Panc1 (cell line): Measurements from ENCODE around the gene STUB1. TPM values are rescaled to one million over a fixed set of nuclear protein-coding genes. Genes with fewer than 3 reads are reported as not detected.

Experiments used
- ATAC-seq: fragments of 200-7000 bp; cut with Tn5 transposase; 2 replicates; pipeline ENCODE4 v1.9.1; 2020; ENCODE audit warnings: mild to moderate bottlenecking, moderate library complexity
- BruUV-seq: library from RNA; stranded (reverse); fragments of 400-500 nt; replicated peaks from 2 replicates; lab custom pipeline; 2021; lab: Mats Ljungman, UMichigan
- CTCF ChIA-PET: fragments of 300-600 bp; sonication (Branson Sonifier 250); formaldehyde crosslinking; loops from one replicate; lab custom pipeline; 2022; ENCODE audit warnings: antibody characterized with exemption; lab: Charles Lee
- POLR2A ChIA-PET: fragments of 300-600 bp; sonication (Branson Sonifier 250); formaldehyde crosslinking; loops from one replicate; lab custom pipeline; 2022; ENCODE audit warnings: antibody characterized with exemption; lab: Charles Lee
- DNase-seq: peaks from one replicate; pipeline ENCODE4 v3.0.0-alpha.2; 2010; ENCODE audit warnings: low read depth, low spot score
- H3K27ac ChIP-seq: 2 replicates; pipeline ENCODE4 v1.5.1; 2011; ENCODE audit warnings: mild to moderate bottlenecking, low read length, inconsistent platforms
- H3K27me3 ChIP-seq: fragments of 200-500 bp; sonication (Bioruptor generic); 2 replicates; pipeline ENCODE4 v1.6.0; 2014; ENCODE audit warnings: low read length, inconsistent platforms; ENCODE audit not compliant: control insufficient read depth, insufficient read depth
- H3K36me3 ChIP-seq: fragments of 200-500 bp; sonication (Bioruptor generic); 2 replicates; pipeline ENCODE4 v1.5.1; 2014; ENCODE audit warnings: inconsistent platforms, mild to moderate bottlenecking, low read length, moderate library complexity; ENCODE audit not compliant: control insufficient read depth, insufficient read depth
- H3K4me1 ChIP-seq: 2 replicates; pipeline ENCODE4 v1.5.1; 2011; ENCODE audit warnings: inconsistent platforms, mild to moderate bottlenecking, low read length, moderate library complexity; ENCODE audit not compliant: control insufficient read depth, insufficient read depth
- H3K4me3 ChIP-seq, 2 experiments: 2 replicates each; pipeline ENCODE4 v1.5.1; 2011 to 2012; ENCODE audit warnings: low read depth in 2 of 2, low read length in 2 of 2, mild to moderate bottlenecking in 2 of 2, inconsistent platforms in 1 of 2, moderate library complexity in 1 of 2
- H3K9me3 ChIP-seq: fragments of 200-500 bp; sonication (Bioruptor generic); 2 replicates; pipeline ENCODE4 v1.5.1; 2014; ENCODE audit warnings: low read depth, mild to moderate bottlenecking, inconsistent platforms, low read length, moderate library complexity; ENCODE audit not compliant: control insufficient read depth, insufficient read depth
- POLR2AphosphoS5 ChIP-seq: IDR thresholded peaks from 2 replicates; pipeline ENCODE4 v1.6.1; 2012; ENCODE audit warnings: mild to moderate bottlenecking, low read depth, low read length, moderate library complexity
- SIN3A ChIP-seq: IDR thresholded peaks from 2 replicates; pipeline ENCODE4 v1.6.1; 2012; ENCODE audit warnings: low read depth, mild to moderate bottlenecking, low read length, moderate library complexity, borderline replicate concordance; ENCODE audit not compliant: insufficient read depth
- TCF7L2 ChIP-seq: IDR thresholded peaks from 2 replicates; pipeline ENCODE4 v1.6.1; 2011; ENCODE audit warnings: mild to moderate bottlenecking, low read depth, low read length, inconsistent platforms
- in situ Hi-C: cut with HindIII; loops from 2 replicates; pipeline ENCODE4 v1.10.0; 2016; ENCODE audit warnings: low sequenced_read_pairs, low pct_unique_long_range_greater_than_20kb
- intact Hi-C: fragments of 100-400 bp; cut with micrococcal nuclease; formaldehyde crosslinking; loops from one replicate; pipeline ENCODE4 v1.10.0; 2022; ENCODE audit not compliant: unreplicated experiment
- total RNA-seq: library from RNA; stranded (reverse); gene quantifications from one replicate; pipeline ENCODE4 v1.2.1, GENCODE V29; 2021; ENCODE audit not compliant: unreplicated experiment
- TF ChIP-seq, protein P1 (sequence below), 2 experiments: IDR thresholded peaks; 2 replicates each; pipeline ENCODE4 v1.6.1; 2011 to 2012; ENCODE audit warnings: low read depth in 2 of 2, control low read depth in 1 of 2, low read length in 1 of 2, mild to moderate bottlenecking in 1 of 2, moderate library complexity in 1 of 2; ENCODE audit not compliant: insufficient read depth in 1 of 2
- TF ChIP-seq, protein P2 (sequence below): fragments of 450-650 bp; IDR thresholded peaks from 2 replicates; pipeline ENCODE4 v1.5.1; 2017; ENCODE audit warnings: mild to moderate bottlenecking

STUB1 gene
- total RNA-seq, 1 experiment from 2014 or later: 217 TPM

- H3K4me1 ChIP-seq: peaks cover 15% of the 10 kb centered on the region
- no peaks in the 10 kb centered on the region for H3K36me3 ChIP-seq
- DNase-seq: no peak
- CTCF ChIA-PET: no interaction called here
- in situ Hi-C loops: no loop called here
- H3K4me3 ChIP-seq: no peak overlapping the region
- no peaks in the 10 kb centered on the region for H3K27me3 ChIP-seq
- POLR2A ChIA-PET: interaction anchor here (0.6 kb wide), 1 partner anchor 487 kb away, joined by 3 read pairs; no protein-coding TSS in a partner anchor
- no TSS peak for BruUV-seq
- no peak for ATAC-seq
- H3K9me3 ChIP-seq: no peaks in the 10 kb centered on the region
- no peak for TF ChIP-seq POLR2AphosphoS5
- TF ChIP-seq, protein P1, sequence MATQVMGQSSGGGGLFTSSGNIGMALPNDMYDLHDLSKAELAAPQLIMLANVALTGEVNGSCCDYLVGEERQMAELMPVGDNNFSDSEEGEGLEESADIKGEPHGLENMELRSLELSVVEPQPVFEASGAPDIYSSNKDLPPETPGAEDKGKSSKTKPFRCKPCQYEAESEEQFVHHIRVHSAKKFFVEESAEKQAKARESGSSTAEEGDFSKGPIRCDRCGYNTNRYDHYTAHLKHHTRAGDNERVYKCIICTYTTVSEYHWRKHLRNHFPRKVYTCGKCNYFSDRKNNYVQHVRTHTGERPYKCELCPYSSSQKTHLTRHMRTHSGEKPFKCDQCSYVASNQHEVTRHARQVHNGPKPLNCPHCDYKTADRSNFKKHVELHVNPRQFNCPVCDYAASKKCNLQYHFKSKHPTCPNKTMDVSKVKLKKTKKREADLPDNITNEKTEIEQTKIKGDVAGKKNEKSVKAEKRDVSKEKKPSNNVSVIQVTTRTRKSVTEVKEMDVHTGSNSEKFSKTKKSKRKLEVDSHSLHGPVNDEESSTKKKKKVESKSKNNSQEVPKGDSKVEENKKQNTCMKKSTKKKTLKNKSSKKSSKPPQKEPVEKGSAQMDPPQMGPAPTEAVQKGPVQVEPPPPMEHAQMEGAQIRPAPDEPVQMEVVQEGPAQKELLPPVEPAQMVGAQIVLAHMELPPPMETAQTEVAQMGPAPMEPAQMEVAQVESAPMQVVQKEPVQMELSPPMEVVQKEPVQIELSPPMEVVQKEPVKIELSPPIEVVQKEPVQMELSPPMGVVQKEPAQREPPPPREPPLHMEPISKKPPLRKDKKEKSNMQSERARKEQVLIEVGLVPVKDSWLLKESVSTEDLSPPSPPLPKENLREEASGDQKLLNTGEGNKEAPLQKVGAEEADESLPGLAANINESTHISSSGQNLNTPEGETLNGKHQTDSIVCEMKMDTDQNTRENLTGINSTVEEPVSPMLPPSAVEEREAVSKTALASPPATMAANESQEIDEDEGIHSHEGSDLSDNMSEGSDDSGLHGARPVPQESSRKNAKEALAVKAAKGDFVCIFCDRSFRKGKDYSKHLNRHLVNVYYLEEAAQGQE (IDR thresholded peaks at IDR 0.05; ENCODE audit: insufficient read depth in 1 of 2, low read depth in 2 of 2, low read length in 1 of 2): no peak
- TF ChIP-seq SIN3A: no peak
- TF ChIP-seq, protein P2, sequence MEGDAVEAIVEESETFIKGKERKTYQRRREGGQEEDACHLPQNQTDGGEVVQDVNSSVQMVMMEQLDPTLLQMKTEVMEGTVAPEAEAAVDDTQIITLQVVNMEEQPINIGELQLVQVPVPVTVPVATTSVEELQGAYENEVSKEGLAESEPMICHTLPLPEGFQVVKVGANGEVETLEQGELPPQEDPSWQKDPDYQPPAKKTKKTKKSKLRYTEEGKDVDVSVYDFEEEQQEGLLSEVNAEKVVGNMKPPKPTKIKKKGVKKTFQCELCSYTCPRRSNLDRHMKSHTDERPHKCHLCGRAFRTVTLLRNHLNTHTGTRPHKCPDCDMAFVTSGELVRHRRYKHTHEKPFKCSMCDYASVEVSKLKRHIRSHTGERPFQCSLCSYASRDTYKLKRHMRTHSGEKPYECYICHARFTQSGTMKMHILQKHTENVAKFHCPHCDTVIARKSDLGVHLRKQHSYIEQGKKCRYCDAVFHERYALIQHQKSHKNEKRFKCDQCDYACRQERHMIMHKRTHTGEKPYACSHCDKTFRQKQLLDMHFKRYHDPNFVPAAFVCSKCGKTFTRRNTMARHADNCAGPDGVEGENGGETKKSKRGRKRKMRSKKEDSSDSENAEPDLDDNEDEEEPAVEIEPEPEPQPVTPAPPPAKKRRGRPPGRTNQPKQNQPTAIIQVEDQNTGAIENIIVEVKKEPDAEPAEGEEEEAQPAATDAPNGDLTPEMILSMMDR: no peak
- TF ChIP-seq TCF7L2: no peak
- no peak overlapping the region for H3K27ac ChIP-seq
- intact Hi-C loops: no loop called here
These were observed 18.1 kb upstream of the STUB1 start for GRCh38 chr16:662095-662494.

GRCh38 chr16:662597-662996 is 17.6 kb upstream of the STUB1 start:
- in situ Hi-C loops (no loop called here), intact Hi-C loops (no loop called here)
- no peak for ATAC-seq
- Histone ChIP-seq H3K36me3 (no peaks in the 10 kb centered on the region), H3K27me3 (no peaks in the 10 kb centered on the region), H3K9me3 (no peaks in the 10 kb centered on the region), H3K4me3 (no peak overlapping the region), H3K4me1 (peaks cover 15% of the 10 kb centered on the region), H3K27ac (no peak overlapping the region)
- DNase-seq: no peak
- CTCF ChIA-PET: no interaction called here
- BruUV-seq: no TSS peak
- TF ChIP-seq POLR2AphosphoS5 (no peak), TCF7L2 (no peak), SIN3A (no peak)
- TF ChIP-seq, protein P1 (IDR thresholded peaks at IDR 0.05; ENCODE audit: insufficient read depth in 1 of 2, low read depth in 2 of 2, low read length in 1 of 2): no peak
- TF ChIP-seq, protein P2: no peak
- POLR2A ChIA-PET: no interaction called here
